Endothelial cell of umbilical vein (primary cell): ENCODE data around the gene HINFP. TPM values are rescaled to one million over a fixed set of nuclear protein-coding genes. Genes with fewer than 3 reads are reported as not detected.

Experiments
- BruUV-seq: library from RNA; stranded (reverse); fragments of 400-500 nt; replicated peaks from 2 replicates; lab custom pipeline; 2021; lab: Mats Ljungman, UMichigan
- CTCF ChIA-PET: fragments of 300-600, 350-600 bp; sonication (Branson Sonifier 250); formaldehyde crosslinking; loops from one replicate; lab custom pipeline; 2021; ENCODE audit warnings: antibody characterized with exemption, inconsistent platforms; lab: Charles Lee
- POLR2A ChIA-PET: fragments of 300-600, 350-600 bp; sonication (Branson Sonifier 250); formaldehyde crosslinking; loops from one replicate; lab custom pipeline; 2021; ENCODE audit warnings: antibody characterized with exemption, inconsistent platforms; lab: Charles Lee
- DNase-seq: peaks from one replicate; pipeline ENCODE4 v3.0.0-alpha.2; 2011; ENCODE audit warnings: low read depth, low spot score
- FAIRE-seq: peaks from 2 replicates; lab custom pipeline; 2011; peaks lifted over from hg19 to GRCh38; lab: Jason Lieb, UNC
- H2AFZ ChIP-seq: 2 replicates; pipeline ENCODE4 v1.6.0; 2012; ENCODE audit warnings: low read depth, low read length, control low read depth, inconsistent platforms
- H3K27ac ChIP-seq: 2 replicates; pipeline ENCODE4 v1.5.1; 2011; ENCODE audit warnings: low read depth, mild to moderate bottlenecking, control low read depth, low read length, moderate library complexity; ENCODE audit not compliant: insufficient read depth
- H3K27me3 ChIP-seq, 2 experiments: 2 replicates each; pipeline versions ENCODE4 v1.6.0 to v1.6.1; 2011; ENCODE audit warnings: low read length in 2 of 2, mixed read lengths in 1 of 2; ENCODE audit not compliant: control insufficient read depth in 2 of 2, insufficient read depth in 2 of 2
- H3K36me3 ChIP-seq, 2 experiments: 2 replicates in 1 of 2; 3 replicates in 1 of 2; pipeline ENCODE4 v1.5.1; 2011; ENCODE audit warnings: low read length in 2 of 2, mild to moderate bottlenecking in 1 of 2, moderate library complexity in 1 of 2; ENCODE audit not compliant: control insufficient read depth in 2 of 2, insufficient read depth in 2 of 2; ENCODE audit errors: extremely low read depth in 1 of 2
- H3K4me1 ChIP-seq: 3 replicates; pipeline ENCODE4 v1.5.1; 2011; ENCODE audit warnings: mild to moderate bottlenecking, low read length; ENCODE audit not compliant: control insufficient read depth, insufficient read depth; ENCODE audit errors: extremely low read depth
- H3K4me2 ChIP-seq: 2 replicates; pipeline ENCODE4 v1.6.1; 2011; ENCODE audit warnings: low read length, control low read depth, mixed read lengths; ENCODE audit not compliant: insufficient read depth
- H3K4me3 ChIP-seq, 3 experiments: fragments of 200-600 bp in 1 of 3; sonication (generic), shearing (Covaris generic) in 1 of 3; replicated peaks in 1 of 3; 2 replicates each; pipeline ENCODE4 v1.5.1; 2011 to 2016; ENCODE audit warnings: control low read depth in 3 of 3, low read length in 3 of 3, mild to moderate bottlenecking in 2 of 3, inconsistent platforms in 1 of 3, low read depth in 1 of 3, moderate library complexity in 1 of 3; ENCODE audit not compliant: insufficient read depth in 1 of 3
- H3K79me2 ChIP-seq: 2 replicates; pipeline ENCODE4 v1.6.0; 2012; ENCODE audit warnings: low read length, inconsistent platforms; ENCODE audit not compliant: control insufficient read depth, insufficient read depth
- H3K9ac ChIP-seq: replicated peaks from 2 replicates; pipeline ENCODE3; 2011; ENCODE audit warnings: low read length, control low read depth; ENCODE audit not compliant: insufficient read depth; ENCODE audit errors: extremely low read depth
- H3K9me1 ChIP-seq: replicated peaks from 3 replicates; pipeline ENCODE4 v1.6.0; 2011; ENCODE audit warnings: mild to moderate bottlenecking, low read length; ENCODE audit not compliant: control insufficient read depth, insufficient read depth; ENCODE audit errors: extremely low read depth
- H3K9me3 ChIP-seq: replicated peaks from 2 replicates; pipeline ENCODE4 v1.5.1; 2012; ENCODE audit warnings: low read length, inconsistent platforms; ENCODE audit not compliant: control insufficient read depth, insufficient read depth
- H4K20me1 ChIP-seq: replicated peaks from 2 replicates; pipeline ENCODE3; 2011; ENCODE audit warnings: mild to moderate bottlenecking, low read length; ENCODE audit not compliant: control insufficient read depth, insufficient read depth; ENCODE audit errors: extremely low read depth
- CTCF ChIP-seq, 2 donors: IDR thresholded peaks; 1 replicate in 1 of 2; 2 replicates in 1 of 2; pipeline ENCODE4 v1.5.1; 2011; ENCODE audit warnings: low read length in 2 of 2, mild to moderate bottlenecking in 2 of 2, moderate library complexity in 2 of 2, control low read depth in 1 of 2, inconsistent platforms in 1 of 2, low read depth in 1 of 2; ENCODE audit not compliant: insufficient read depth in 1 of 2; ENCODE audit errors: extremely low read depth in 1 of 2
- EZH2 ChIP-seq: IDR thresholded peaks from 2 replicates; pipeline ENCODE4 v1.6.1; 2012; ENCODE audit warnings: borderline replicate concordance, low read depth, mild to moderate bottlenecking, moderate library complexity, low read length, inconsistent platforms; ENCODE audit not compliant: severe bottlenecking
- GATA2 ChIP-seq: IDR thresholded peaks from 2 replicates; pipeline ENCODE4 v1.7.0; 2011; ENCODE audit warnings: low read depth, mild to moderate bottlenecking, moderate library complexity, mixed read lengths, low read length; ENCODE audit not compliant: insufficient read length, insufficient read depth
- dilution Hi-C: fragments of 300-500 bp; cut with MboI; formaldehyde crosslinking; loops from one replicate; pipeline ENCODE4 v1.15.0; 2019; ENCODE audit warnings: low sequenced_read_pairs; ENCODE audit not compliant: extremely low pct_ligation_motif_present
- intact Hi-C: fragments of 100-400 bp; cut with micrococcal nuclease; formaldehyde crosslinking; loops from one replicate; pipeline ENCODE4 v1.10.0; 2022
- polyA plus RNA-seq, 4 experiments: library from polyadenylated mRNA; depleted of rRNA in 3 of 4; stranded (reverse) in 3 of 4; unstranded in 1 of 4; fragments of >200 nt; gene quantifications; 2 replicates each; pipeline versions ENCODE4 v1.2.1 to v1.2.3, GENCODE V29; 2011 to 2012; ENCODE audit warnings: missing spikeins in 1 of 4
- total RNA-seq: library from RNA; stranded (reverse); gene quantifications from 2 replicates; pipeline ENCODE4 v1.2.3, GENCODE V29; 2021
- TF ChIP-seq, protein P1 (sequence below): IDR thresholded peaks from 2 replicates; pipeline ENCODE4 v1.6.1; 2011; ENCODE audit not compliant: insufficient read depth, insufficient read length

Gene HINFP
- total and polyA plus RNA-seq, 2 donors (not counting 3 experiments of a cell fraction or from before 2014, with no cell fraction given) = 30.8 to 33.4 TPM

GRCh38 chr11:119120639-119121007 lies 757 bp upstream of the HINFP start:
- Histone ChIP-seq H3K4me2 (peak overlapping the region; percentile 73), H3K36me3 (peaks cover 0 to 7% of the 10 kb centered on the region in 2 experiments), H4K20me1 (no peaks in the 10 kb centered on the region), H3K4me1 (peaks cover 12% of the 10 kb centered on the region), H2AFZ (peak overlapping the region; percentile 30), H3K27ac (no peak overlapping the region), H3K9me3 (no peaks in the 10 kb centered on the region), H3K9ac (peak overlapping the region; percentile 35), H3K9me1 (no peaks in the 10 kb centered on the region), H3K27me3 (no peaks in the 10 kb centered on the region), H3K79me2 (peaks cover 13% of the 10 kb centered on the region), H3K4me3 (peak overlapping the region in 2 of 3 experiments; percentile 35 to 39)
- intact Hi-C loops = loop anchor here (1.0 kb wide), 3 partner anchors 13 to 48 kb away; partner anchors contain the start of genes C2CD2L and NLRX1
- DNase-seq (no peak), FAIRE-seq (no peak)
- BruUV-seq = TSS peak; percentile 94
- CTCF ChIA-PET = interaction anchor here (1.4 to 2.4 kb wide), 5 partner anchors 11 to 218 kb away, joined by 5 to 15 read pairs (median 9); partner anchors contain the start of genes DPAGT1 and NLRX1
- POLR2A ChIA-PET = interaction anchor here (1.2 to 2.0 kb wide), 2 partner anchors 12 to 18 kb away, joined by 3 to 7 read pairs; partner anchors contain the start of gene DPAGT1
- dilution Hi-C loops = no loop called here
- TF ChIP-seq, protein P1, sequence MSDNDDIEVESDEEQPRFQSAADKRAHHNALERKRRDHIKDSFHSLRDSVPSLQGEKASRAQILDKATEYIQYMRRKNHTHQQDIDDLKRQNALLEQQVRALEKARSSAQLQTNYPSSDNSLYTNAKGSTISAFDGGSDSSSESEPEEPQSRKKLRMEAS = no peak
- no peak for TF ChIP-seq EZH2
- TF ChIP-seq CTCF (IDR thresholded peaks at IDR 0.05; ENCODE audit: extremely low read depth in 1 of 2, insufficient read depth in 1 of 2, low read depth in 1 of 2, low read length in 2 of 2) = no peak
- no peak for TF ChIP-seq GATA2
